AG04449 (cell line): ENCODE results near the gene DYNC1H1.

ENCODE experiments used
- CTCF ChIA-PET: fragments of 350-600 bp; formaldehyde crosslinking; extraction: SDS; loops from one replicate; lab custom pipeline; 2021; ENCODE audit warnings: antibody characterized with exemption; lab: Yijun Ruan, JAX
- POLR2A ChIA-PET: fragments of 400-600, 350-600 bp; formaldehyde crosslinking; extraction: SDS; loops from one replicate; lab custom pipeline; 2020; ENCODE audit warnings: antibody characterized with exemption, inconsistent platforms; lab: Yijun Ruan, JAX
- DNase-seq: peaks from one replicate; pipeline ENCODE4 v3.0.0-alpha.2; 2010; ENCODE audit warnings: low read depth, low spot score
- H3K4me3 ChIP-seq: 2 replicates; pipeline ENCODE4 v1.5.1; 2011; ENCODE audit warnings: low read depth, mild to moderate bottlenecking, control low read depth, low read length
- TF ChIP-seq, protein P1 (sequence below): IDR thresholded peaks from one replicate; pipeline ENCODE4 v1.5.1; 2011; ENCODE audit warnings: mild to moderate bottlenecking, moderate library complexity, low read length, control low read depth, inconsistent platforms; ENCODE audit not compliant: insufficient read depth; ENCODE audit errors: missing control alignments

DYNC1H1 gene

DNA sequence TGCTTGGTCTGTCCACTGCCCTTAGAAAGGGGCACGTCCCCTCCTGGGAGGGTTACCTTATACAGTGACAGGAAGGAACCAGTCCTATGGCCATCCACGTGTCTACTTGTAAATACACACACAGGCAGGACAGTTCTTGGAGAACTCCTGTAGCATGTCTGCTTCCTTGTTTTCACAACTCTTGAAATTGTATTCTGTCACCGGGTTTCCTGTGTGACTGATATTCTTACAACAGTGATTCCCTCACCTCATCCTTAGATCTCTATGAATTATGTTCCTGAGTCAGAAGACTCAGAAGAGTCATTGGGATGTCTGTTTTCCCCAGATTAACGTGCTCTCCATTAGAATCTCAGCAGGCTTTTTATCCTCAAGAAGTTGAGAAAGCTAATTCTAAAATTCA is 44.1 kb upstream of the DYNC1H1 start:
- no peak overlapping the region for H3K4me3 ChIP-seq
- TF ChIP-seq, protein P1, sequence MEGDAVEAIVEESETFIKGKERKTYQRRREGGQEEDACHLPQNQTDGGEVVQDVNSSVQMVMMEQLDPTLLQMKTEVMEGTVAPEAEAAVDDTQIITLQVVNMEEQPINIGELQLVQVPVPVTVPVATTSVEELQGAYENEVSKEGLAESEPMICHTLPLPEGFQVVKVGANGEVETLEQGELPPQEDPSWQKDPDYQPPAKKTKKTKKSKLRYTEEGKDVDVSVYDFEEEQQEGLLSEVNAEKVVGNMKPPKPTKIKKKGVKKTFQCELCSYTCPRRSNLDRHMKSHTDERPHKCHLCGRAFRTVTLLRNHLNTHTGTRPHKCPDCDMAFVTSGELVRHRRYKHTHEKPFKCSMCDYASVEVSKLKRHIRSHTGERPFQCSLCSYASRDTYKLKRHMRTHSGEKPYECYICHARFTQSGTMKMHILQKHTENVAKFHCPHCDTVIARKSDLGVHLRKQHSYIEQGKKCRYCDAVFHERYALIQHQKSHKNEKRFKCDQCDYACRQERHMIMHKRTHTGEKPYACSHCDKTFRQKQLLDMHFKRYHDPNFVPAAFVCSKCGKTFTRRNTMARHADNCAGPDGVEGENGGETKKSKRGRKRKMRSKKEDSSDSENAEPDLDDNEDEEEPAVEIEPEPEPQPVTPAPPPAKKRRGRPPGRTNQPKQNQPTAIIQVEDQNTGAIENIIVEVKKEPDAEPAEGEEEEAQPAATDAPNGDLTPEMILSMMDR = no peak
- no peak for DNase-seq
- POLR2A ChIA-PET = no interaction called here
- CTCF ChIA-PET = interaction anchor here (2.8 kb wide), 1 partner anchor 149 kb away, joined by 9 read pairs; no protein-coding TSS in a partner anchor

GRCh38 chr14:101922866-101923265 is 41.5 kb upstream of the DYNC1H1 start:
- TF ChIP-seq, protein P1 = no peak
- DNase-seq = no peak
- CTCF ChIA-PET = interaction anchor here (2.8 kb wide), 1 partner anchor 152 kb away, joined by 9 read pairs; no protein-coding TSS in a partner anchor
- H3K4me3 ChIP-seq = no peak overlapping the region
- POLR2A ChIA-PET = no interaction called here

DNA sequence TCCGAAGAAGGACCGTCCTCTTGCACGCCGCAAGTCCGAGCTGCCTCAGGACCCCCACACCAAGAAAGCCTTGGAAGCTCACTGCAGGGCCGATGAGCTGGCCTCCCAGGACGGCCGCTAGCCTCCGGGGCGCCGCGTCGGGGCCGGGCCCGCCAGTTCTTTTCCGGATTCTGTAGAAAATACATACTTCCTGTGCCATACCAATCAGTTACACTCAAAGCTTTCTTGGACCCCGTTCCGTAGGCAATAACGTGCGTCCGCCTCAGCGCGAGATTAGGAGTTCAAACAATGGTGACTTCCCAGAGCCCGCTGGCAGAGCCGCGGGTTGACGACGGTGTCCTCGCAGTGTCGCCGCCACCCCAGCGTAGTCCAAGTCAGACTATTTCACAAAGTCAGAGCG is 39.2 kb upstream of the DYNC1H1 start:
- ChIA-PET CTCF (interaction anchor here (1.3 kb wide), 1 partner anchor 154 kb away, joined by 5 read pairs; no protein-coding TSS in a partner anchor), POLR2A (no interaction called here)
- DNase-seq = no peak
- H3K4me3 ChIP-seq = no peak overlapping the region
- TF ChIP-seq, protein P1 = no peak

- no peak for DNase-seq
- TF ChIP-seq, protein P1 = no peak
- H3K4me3 ChIP-seq = no peak overlapping the region
- ChIA-PET CTCF (interaction anchor here (1.1 to 1.3 kb wide), 2 partner anchors 9 to 155 kb away, joined by 3 to 5 read pairs; no protein-coding TSS in a partner anchor), POLR2A (no interaction called here)
These were observed 38.3 kb upstream of the DYNC1H1 start for GRCh38 chr14:101926085-101926484.

DNA sequence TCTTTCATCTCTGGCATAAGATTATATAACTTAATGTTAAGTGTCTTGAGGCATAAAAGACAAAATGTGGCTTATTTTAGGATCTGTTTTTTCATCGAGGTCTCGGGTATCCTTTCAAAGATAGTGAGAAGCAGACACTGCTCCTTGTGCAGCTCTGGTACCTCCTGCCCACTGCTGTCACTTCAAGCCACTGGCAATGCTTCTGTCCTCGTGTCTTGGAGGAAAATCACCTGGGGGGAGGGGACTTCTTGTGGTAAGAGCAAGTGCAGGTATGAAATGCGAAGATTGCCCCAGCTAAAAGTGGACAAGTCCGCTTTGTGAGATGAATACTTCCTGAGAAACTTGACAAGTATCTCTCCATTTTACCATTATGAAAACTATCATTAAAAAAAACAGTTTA is 37.8 kb upstream of the DYNC1H1 start:
- CTCF ChIA-PET = interaction anchor here (1.1 to 5.2 kb wide), 2 partner anchors 9 to 156 kb away, joined by 3 to 23 read pairs; no protein-coding TSS in a partner anchor
- no peak for DNase-seq
- TF ChIP-seq, protein P1 = no peak
- POLR2A ChIA-PET = no interaction called here
- H3K4me3 ChIP-seq = no peak overlapping the region

DNA sequence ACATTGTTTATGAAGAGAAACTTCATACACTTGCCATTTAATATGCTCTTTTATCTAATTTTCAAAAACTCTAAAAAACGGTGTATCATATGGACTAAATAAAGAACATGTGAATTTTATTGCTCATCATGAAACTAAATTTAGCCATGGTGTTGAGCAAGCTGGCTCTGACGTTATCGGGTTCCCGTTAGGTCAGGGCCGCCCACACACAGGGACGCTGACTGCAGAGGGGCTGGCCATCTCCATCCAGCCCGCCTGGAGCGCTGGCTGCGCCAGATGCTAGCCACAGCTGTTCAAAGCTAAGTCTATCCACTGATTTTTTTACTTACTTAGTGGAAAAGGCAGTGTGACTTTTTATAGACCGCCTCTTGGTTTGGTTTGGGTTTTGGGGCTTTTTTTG is 36.5 kb upstream of the DYNC1H1 start:
- CTCF ChIA-PET = interaction anchor here (5.2 kb wide), 1 partner anchor 157 kb away, joined by 23 read pairs; no protein-coding TSS in a partner anchor

More for the DNA sequence above, 36.5 kb upstream of the DYNC1H1 start:
- TF ChIP-seq, protein P1 = no peak
- POLR2A ChIA-PET = no interaction called here
- peak; percentile 79 for DNase-seq
- H3K4me3 ChIP-seq = no peak overlapping the region
